Activated naive CD4-positive, alpha-beta T cell treated with anti-CD3 and anti-CD28 coated beads, Interleukin-2, amount 50 U/mL, for 72 hours (primary cell): ENCODE data around the gene APOL4. TPM values are rescaled to one million over a fixed set of nuclear protein-coding genes. Genes with fewer than 3 reads are reported as not detected.
A peak's percentile ranks its signal among the peaks of the same experiment; 100 is the strongest.
"Not testable (repeated sequence)": the region's sequence is repeated elsewhere in the genome, so short reads cannot be mapped to it uniquely, and the experiment has no call there.

Experiments
- ATAC-seq, 2 donors: fragments of 150-1000 bp; cut with Tn5 transposase; 2 replicates each; pipeline ENCODE4 v1.10.0; 2021; ENCODE audit warnings: mild to moderate bottlenecking in 2 of 2, moderate library complexity in 2 of 2
- DNase-seq, 2 donors: peaks; one replicate each; pipeline ENCODE4 v3.0.0; 2021 to 2022; ENCODE audit warnings: low spot score in 2 of 2
- H3K27ac Mint-ChIP-seq, 2 donors: one replicate each; pipeline ENCODE4 v1.8.0; 2022; ENCODE audit warnings: mild to moderate bottlenecking in 2 of 2, mixed read lengths in 2 of 2
- H3K36me3 Mint-ChIP-seq, 2 donors: one replicate each; pipeline ENCODE4 v1.8.0; 2022; ENCODE audit warnings: mixed read lengths in 2 of 2
- H3K9me3 Mint-ChIP-seq, 2 donors: one replicate each; pipeline ENCODE4 v1.8.0; 2022; ENCODE audit warnings: mixed read lengths in 2 of 2
- total RNA-seq, 2 donors: library from RNA; stranded (reverse); gene quantifications; one replicate each; pipeline ENCODE4 v1.2.3, GENCODE V29; 2022

APOL4 gene
- total RNA-seq, 2 donors from 2014 or later: 0.14 to 0.18 TPM

DNA sequence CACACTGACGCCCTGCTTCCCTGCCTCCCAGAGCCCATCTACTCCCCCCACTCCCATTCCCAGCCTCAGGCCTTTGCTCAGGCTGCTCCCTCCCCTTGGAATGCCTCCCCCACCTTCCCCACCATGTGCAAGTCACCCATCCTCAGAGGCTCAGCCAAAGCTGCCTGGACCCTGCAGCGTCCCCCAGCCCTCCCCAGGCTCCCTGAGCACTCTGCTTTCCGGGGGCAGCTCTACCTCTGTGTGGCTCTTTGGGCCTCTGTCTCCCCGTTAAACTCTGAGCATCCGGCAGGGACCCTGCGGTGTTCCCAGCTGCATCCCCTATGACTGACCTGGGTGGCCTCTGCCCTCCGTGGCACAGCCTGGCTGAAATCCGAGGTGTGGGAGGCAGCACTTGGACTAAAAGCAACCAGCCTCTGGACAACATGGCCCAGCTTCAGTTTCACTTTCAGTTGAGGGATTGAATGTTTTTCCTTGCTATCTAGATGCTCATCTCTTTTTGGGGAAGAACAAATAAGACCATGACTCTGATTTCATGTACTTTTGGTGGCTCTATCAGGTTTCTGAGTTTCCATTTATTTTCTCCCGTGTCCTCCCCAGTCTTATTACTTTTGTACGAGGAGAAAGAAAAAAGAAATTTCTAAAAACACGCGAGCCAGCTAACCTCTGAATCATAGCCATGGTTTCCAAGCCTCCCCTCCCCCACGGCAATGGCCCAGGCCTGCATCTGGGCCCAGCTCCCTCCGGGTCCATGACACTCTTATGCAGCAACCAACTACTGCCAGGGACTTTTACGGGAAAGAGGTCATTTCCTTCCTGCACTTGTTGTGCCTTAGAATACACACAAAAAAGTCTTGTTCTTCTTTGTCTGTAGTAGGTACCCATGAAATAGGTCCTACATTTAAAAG is 44.8 kb downstream of the APOL4 start:
- DNase-seq (peak; percentile 71 to 75), ATAC-seq (peak; percentile 64 to 79)
- peaks cover 47 to 57% of the 10 kb centered on the region in 2 donors for H3K36me3 Mint-ChIP-seq
- H3K27ac Mint-ChIP-seq: peak overlapping the region; percentile 97 to 98
- peaks cover 0 to 4% of the 10 kb centered on the region in 2 donors for H3K9me3 Mint-ChIP-seq

DNA sequence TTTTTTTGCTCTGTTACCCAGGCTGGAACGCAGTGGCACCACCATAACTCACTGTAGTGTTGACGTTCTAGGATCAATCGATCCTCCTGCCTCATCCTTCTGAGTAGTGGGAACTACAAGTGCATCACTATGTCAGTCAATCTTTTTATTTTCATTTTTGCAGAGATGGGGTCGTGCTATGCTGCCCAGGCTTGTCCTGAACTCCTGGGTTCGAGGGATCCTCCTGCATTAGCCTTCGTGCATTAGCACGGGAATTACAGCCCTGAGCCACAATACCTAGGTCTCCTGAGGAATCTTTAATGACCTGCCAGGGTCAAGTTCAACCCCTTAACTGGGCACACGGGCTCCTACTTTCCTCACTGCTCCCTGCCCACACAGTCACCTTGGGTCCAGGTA is 45.5 kb downstream of the APOL4 start:
- H3K9me3 Mint-ChIP-seq: peaks cover 0 to 6% of the 10 kb centered on the region in 2 donors
- ATAC-seq: no peak
- no peak for DNase-seq
- peak overlapping the region; percentile 97 to 98 for H3K27ac Mint-ChIP-seq
- peaks cover 50 to 62% of the 10 kb centered on the region in 2 donors for H3K36me3 Mint-ChIP-seq

- Mint-ChIP-seq H3K27ac (peak overlapping the region; percentile 97 to 98), H3K9me3 (peaks cover 0 to 6% of the 10 kb centered on the region in 2 donors), H3K36me3 (peaks cover 50 to 66% of the 10 kb centered on the region in 2 donors)
- DNase-seq (no peak), ATAC-seq (no peak)
Observed at GRCh38 chr22:36155702-36156101, 45.9 kb downstream of the APOL4 start.

- Mint-ChIP-seq H3K36me3 (peaks cover 40 to 58% of the 10 kb centered on the region in 2 donors), H3K27ac (peak overlapping the region; percentile 79 to 98), H3K9me3 (peaks cover 0 to 6% of the 10 kb centered on the region in 2 donors)
- no peak for ATAC-seq
- DNase-seq: no peak
Observed at GRCh38 chr22:36154423-36154945, 47.1 kb downstream of the APOL4 start.

DNA sequence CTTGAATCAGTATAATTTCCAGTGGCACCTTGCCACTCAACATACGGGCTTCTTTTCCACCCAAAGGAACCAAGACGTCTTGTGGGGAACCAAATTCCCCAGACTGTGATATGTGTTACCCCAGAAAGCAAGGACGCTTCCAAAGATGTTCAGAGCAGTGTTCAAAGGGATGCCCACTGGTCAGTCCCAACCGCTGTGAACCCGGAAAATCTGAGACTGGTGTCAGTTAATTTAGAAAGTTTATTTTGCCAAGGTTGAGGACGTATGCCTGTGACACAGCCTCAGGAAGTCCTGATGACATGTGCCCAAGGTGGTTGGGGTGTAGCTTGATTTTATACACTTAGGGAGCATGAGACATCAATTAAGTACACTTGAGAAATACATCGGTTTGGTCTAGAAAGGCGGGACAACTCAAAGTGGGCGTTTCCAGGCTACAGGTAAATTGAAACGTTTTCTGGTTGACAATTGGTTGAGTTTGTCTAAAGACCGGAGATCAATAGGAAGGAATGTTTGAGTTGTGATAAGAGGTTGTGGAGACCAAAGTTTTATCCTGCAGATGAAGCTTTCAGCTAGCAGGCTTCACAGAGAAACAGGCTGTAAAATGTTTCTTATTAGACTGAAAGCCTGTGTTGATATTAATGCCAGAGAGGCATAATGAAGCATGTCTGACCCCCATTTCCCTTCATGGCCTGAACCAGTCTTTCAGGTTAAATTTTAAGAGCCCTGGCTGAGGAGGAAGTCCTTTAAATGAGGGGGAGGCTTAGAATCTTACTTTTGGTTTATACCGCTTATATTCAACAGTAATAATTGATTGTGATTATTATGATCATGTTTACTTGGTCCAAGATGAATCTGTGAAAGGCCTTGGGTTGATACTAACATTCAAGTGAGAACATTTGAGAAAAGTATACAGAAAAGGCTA is 47.8 kb downstream of the APOL4 start:
- Mint-ChIP-seq H3K9me3 (peaks cover 0 to 6% of the 10 kb centered on the region in 2 donors), H3K36me3 (peaks cover 36 to 54% of the 10 kb centered on the region in 2 donors), H3K27ac (peak overlapping the region; percentile 39 to 98)
- no peak for ATAC-seq
- no peak for DNase-seq

DNA sequence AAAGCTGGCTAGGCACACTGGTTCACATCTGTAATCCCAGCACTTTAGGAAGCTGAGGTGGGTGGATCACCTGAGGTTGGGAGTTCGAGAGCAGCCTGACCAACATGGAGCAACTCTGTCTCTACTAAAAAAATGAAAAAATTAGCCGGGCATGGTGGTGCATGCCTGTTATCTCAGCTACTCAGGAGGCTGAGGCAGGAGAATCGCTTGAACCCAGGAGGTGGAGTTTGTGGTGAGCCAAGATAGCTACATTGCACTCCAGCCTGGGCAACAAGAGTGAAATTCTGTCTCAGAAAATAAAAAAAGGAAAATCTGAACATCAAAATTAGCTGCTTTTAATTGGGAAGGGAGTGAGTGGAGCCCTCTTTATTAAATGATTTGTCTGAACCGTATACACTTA is 48.8 kb downstream of the APOL4 start:
- H3K27ac Mint-ChIP-seq, H3K9me3 Mint-ChIP-seq, ATAC-seq, DNase-seq: not testable (repeated sequence)
- H3K36me3 Mint-ChIP-seq: peaks cover 36 to 54% of the 10 kb centered on the region in 2 donors

DNA sequence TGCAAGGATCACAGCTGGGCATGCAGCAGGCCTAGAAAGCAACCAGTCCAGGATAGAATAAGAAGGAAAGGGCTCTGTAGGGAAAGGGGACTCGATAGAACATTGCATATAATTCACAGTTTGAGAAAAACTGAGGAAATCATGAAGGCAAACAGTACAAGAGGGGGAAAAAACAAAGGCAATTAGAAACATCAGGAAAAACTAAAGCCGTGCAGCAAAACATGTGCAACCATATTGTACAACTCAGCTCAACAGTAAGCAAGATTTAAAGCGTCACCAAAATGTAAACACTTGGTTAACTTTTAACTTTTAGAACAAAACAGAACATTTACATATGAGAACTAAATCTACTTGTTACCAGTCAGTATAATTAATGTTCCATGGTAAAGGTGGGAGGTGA is 49.5 kb downstream of the APOL4 start:
- DNase-seq (no peak), ATAC-seq (no peak)
- peaks cover 0 to 6% of the 10 kb centered on the region in 2 donors for H3K9me3 Mint-ChIP-seq
- H3K27ac Mint-ChIP-seq: peak overlapping the region; percentile 1 to 53
- H3K36me3 Mint-ChIP-seq: peaks cover 34 to 50% of the 10 kb centered on the region in 2 donors

DNA sequence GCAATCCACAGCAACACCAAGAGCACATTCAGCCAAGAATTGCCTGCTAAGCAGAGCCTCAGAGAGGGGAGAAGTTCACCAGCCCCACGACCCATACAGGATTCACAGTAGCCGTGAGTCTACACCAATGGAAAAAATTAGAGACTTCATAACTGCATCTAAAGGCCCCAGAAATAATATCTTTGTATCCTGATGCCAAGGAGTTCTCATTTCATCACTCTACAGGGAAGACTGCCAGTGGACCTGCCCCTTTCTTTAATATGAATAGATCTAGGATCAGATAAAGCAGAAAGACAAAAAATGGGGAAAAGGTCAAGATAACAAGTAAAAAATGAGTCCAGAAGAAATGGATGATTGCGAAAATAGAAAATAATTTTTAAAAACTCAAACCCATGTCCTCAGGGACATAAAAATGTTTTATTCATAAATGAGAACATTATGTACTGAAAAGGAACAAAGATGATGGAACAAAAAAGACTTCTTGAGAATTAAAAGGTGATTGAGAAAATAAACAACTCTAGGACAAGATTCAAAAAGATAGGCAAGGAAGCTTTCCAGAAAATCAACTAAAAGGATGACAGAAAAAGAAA is 50.5 kb downstream of the APOL4 start:
- no peak for ATAC-seq
- peak overlapping the region; percentile 19 to 53 for H3K27ac Mint-ChIP-seq
- H3K9me3 Mint-ChIP-seq: peaks cover 0 to 6% of the 10 kb centered on the region in 2 donors
- no peak for DNase-seq
- H3K36me3 Mint-ChIP-seq: peaks cover 24 to 40% of the 10 kb centered on the region in 2 donors

DNA sequence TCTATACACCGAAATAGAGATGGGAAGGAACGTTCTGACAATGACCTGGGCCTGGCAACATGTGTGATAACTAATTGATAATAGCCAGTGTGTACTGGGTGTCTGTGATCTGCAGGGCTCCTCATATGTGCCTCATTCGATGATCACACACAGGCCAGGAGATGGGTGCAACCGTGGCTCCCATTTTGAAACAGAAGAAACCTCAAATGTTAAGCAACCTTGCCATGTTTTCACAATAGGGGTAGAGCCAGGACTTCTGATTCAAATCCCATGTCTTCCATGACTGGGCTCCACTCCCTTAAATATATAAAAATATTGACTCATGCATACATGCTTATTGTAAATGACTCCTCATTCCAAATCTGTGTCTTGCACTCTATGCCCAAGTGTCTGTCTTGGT is 52.2 kb downstream of the APOL4 start:
- Mint-ChIP-seq H3K27ac (peak overlapping the region in 1 of 2 donors; percentile 40), H3K9me3 (peaks cover 0 to 6% of the 10 kb centered on the region in 2 donors), H3K36me3 (peaks cover 13 to 27% of the 10 kb centered on the region in 2 donors)
- DNase-seq (no peak), ATAC-seq (peak in 1 of 2 donors; percentile 22)

- H3K9me3 Mint-ChIP-seq: peaks cover 0 to 6% of the 10 kb centered on the region in 2 donors
- H3K36me3 Mint-ChIP-seq: peaks cover 9 to 21% of the 10 kb centered on the region in 2 donors
- ATAC-seq (no peak), DNase-seq (no peak)
- H3K27ac Mint-ChIP-seq: peak overlapping the region; percentile 17 to 40
Observed at GRCh38 chr22:36148411-36148810, 53.2 kb downstream of the APOL4 start.

- no peak for DNase-seq
- H3K36me3 Mint-ChIP-seq: peaks cover 8 to 17% of the 10 kb centered on the region in 2 donors
Observed at GRCh38 chr22:36147196-36147791, 54.3 kb downstream of the APOL4 start.

DNA sequence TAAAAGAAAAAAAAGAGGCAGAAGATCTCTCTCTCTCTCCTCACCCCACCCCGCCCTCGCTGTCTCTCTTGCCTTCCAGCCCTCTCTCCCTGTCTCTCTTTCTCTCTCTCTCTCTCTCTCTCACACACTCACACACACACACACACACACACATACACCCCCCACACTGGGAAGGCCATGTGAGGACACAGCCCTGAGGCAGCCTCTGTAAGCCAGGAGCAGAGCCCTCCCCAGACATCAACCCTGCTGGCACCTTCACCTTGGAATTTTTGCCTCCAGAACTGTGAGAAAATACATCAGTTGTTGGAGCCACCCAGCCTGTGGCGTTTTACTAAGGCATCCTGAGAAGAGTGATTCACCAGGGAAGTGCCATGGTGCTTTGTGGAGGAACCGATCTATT is 55.7 kb downstream of the APOL4 start:
- Mint-ChIP-seq H3K9me3 (no peaks in the 10 kb centered on the region), H3K36me3 (peaks cover 0 to 13% of the 10 kb centered on the region in 2 donors), H3K27ac (peak overlapping the region; percentile 23 to 33)
- ATAC-seq (no peak), DNase-seq (no peak)

More at GRCh38 chr22:36147196-36147791, 54.3 kb downstream of the APOL4 start:
- H3K9me3 Mint-ChIP-seq: peaks cover 0 to 6% of the 10 kb centered on the region in 2 donors
- peak overlapping the region; percentile 30 to 40 for H3K27ac Mint-ChIP-seq
- no peak for ATAC-seq

DNA sequence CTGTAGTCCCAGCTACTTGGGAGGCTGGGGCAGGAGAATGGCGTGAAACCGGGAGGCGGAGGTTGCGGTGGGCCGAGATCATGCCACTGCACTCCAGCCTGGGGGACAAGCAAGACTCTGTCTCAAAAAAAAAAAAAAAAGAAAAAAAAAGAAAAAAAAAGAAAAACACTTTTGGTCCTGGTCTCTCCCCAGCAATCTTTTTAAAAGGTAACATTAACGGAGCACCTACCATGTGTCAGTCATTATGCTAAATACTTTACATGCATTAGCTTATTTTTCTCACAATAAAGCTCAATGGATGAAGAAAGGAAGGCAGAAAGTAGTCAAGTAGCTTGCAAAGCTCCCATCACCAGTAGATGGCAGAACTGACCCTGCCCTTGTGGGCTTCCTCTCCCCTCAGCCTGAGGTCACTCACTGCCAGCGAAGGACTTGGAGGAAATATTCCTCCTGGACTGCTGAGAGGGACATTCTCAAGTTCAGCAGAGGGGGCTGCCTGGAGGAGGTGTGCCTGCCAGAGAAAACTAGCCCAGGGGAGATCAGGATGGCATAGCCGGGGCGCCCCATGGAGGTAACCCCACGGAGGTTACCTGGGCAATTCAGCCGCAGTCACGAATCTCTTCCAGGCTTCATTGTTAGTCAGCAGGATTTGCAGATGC is 56.6 kb downstream of the APOL4 start:
- H3K36me3 Mint-ChIP-seq: peaks cover 0 to 9% of the 10 kb centered on the region in 2 donors
- ATAC-seq (peak; percentile 46 to 54), DNase-seq (no peak)
- no peaks in the 10 kb centered on the region for H3K9me3 Mint-ChIP-seq
- H3K27ac Mint-ChIP-seq: no peak overlapping the region

- peaks cover 0 to 9% of the 10 kb centered on the region in 2 donors for H3K36me3 Mint-ChIP-seq
- no peaks in the 10 kb centered on the region for H3K9me3 Mint-ChIP-seq
- DNase-seq (no peak), ATAC-seq (no peak)
- H3K27ac Mint-ChIP-seq: peak overlapping the region; percentile 68
Observed at GRCh38 chr22:36143956-36144355, 57.7 kb downstream of the APOL4 start.

GRCh38 chr22:36143066-36143815 is 58.4 kb downstream of the APOL4 start:
- H3K27ac Mint-ChIP-seq: peak overlapping the region; percentile 68 to 69
- DNase-seq (no peak), ATAC-seq (no peak)
- H3K36me3 Mint-ChIP-seq: peaks cover 0 to 9% of the 10 kb centered on the region in 2 donors
- no peaks in the 10 kb centered on the region for H3K9me3 Mint-ChIP-seq
